Neural progenitor cell (in vitro differentiated cells): ENCODE measurements around the gene TASOR2.

Experiments used
- EZH2phosphoT487 ChIP-seq: fragments of 200-600 bp; sonication (generic); IDR thresholded peaks from 2 replicates; pipeline ENCODE4 v1.6.1; 2017; ENCODE audit warnings: antibody characterized with exemption
- TF ChIP-seq, protein P1 (sequence below): fragments of 200-600 bp; sonication (generic); IDR thresholded peaks from 2 replicates; pipeline ENCODE4 v1.5.1; 2017; ENCODE audit warnings: antibody characterized with exemption, mild to moderate bottlenecking

DNA sequence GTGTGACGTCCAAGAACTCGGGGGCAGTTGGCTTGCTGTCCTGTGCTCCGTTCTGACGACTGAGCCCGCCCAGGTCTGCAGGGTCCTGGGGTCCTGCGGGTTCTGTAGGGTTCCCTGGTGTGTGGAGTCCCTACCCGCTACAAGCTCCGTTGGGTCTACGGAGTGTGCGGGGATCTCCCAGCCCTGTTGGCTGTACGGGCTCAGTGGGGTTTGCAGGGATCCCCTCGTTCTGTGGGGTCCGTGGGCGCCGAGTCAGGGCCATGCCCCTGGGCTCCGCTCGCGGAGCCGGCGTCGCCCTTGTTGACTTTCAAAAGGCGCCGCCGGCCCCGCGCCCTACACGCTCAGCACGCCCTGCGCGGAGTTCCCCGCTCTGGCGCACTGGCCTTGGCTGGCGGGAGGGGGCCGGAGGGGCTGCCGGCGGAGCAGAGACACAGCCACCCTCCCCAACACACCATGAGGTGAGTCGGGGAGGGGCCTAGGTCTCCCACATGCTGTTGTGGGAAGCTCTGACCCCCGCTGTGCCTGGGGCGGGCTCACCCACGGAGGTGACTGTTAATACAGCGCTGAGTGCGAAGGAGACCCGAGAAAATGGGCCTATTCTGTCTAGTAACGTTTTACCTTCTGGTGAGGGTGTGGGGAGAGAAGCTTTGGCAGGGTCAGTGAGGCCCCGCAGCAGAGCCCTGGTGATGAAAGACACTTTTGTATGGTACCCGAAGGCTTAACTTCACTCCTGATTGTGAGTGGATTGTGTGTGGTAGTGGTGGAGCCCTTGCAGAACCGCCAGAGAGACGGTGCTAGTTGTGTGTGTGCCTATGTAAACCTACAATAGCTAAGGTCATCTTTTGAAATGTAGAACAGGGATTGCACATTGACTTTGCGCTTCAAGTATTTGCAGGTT, 8.1 kb downstream of the TASOR2 start:
- TF ChIP-seq, protein P1, sequence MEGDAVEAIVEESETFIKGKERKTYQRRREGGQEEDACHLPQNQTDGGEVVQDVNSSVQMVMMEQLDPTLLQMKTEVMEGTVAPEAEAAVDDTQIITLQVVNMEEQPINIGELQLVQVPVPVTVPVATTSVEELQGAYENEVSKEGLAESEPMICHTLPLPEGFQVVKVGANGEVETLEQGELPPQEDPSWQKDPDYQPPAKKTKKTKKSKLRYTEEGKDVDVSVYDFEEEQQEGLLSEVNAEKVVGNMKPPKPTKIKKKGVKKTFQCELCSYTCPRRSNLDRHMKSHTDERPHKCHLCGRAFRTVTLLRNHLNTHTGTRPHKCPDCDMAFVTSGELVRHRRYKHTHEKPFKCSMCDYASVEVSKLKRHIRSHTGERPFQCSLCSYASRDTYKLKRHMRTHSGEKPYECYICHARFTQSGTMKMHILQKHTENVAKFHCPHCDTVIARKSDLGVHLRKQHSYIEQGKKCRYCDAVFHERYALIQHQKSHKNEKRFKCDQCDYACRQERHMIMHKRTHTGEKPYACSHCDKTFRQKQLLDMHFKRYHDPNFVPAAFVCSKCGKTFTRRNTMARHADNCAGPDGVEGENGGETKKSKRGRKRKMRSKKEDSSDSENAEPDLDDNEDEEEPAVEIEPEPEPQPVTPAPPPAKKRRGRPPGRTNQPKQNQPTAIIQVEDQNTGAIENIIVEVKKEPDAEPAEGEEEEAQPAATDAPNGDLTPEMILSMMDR, result no peak
- no peak for TF ChIP-seq EZH2phosphoT487
